HG02642 (cell line): ENCODE data around the gene ATXN1.
A peak's percentile ranks its signal among the peaks of the same experiment; 100 is the strongest.

Source experiments
- ATAC-seq: cut with Tn5 transposase; IDR thresholded peaks from one replicate; pipeline ENCODE4 v1.9.1; 2021; ENCODE audit warnings: mild to moderate bottlenecking; ENCODE audit not compliant: unreplicated experiment, poor library complexity

ATXN1 gene

DNA sequence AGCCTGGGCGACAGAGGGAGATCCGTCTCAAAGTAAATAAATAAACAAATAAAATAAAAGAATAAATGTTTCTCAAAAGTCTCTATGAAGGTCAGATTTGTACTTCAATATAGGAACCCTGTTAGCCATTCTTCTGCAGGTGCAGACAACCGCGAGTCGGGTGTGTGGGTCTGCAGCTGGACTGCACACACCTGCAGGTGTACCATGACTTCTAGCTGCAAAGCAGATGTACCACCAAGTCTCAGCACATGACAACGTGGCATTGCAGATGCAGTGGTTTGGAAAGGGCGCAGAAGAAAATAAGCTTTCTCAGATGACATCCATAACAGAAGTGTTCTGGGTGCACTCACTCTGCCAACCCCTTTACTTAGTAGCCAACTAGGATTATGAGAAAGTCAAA is 239.7 kb downstream of the ATXN1 start:
- no peak for ATAC-seq

DNA sequence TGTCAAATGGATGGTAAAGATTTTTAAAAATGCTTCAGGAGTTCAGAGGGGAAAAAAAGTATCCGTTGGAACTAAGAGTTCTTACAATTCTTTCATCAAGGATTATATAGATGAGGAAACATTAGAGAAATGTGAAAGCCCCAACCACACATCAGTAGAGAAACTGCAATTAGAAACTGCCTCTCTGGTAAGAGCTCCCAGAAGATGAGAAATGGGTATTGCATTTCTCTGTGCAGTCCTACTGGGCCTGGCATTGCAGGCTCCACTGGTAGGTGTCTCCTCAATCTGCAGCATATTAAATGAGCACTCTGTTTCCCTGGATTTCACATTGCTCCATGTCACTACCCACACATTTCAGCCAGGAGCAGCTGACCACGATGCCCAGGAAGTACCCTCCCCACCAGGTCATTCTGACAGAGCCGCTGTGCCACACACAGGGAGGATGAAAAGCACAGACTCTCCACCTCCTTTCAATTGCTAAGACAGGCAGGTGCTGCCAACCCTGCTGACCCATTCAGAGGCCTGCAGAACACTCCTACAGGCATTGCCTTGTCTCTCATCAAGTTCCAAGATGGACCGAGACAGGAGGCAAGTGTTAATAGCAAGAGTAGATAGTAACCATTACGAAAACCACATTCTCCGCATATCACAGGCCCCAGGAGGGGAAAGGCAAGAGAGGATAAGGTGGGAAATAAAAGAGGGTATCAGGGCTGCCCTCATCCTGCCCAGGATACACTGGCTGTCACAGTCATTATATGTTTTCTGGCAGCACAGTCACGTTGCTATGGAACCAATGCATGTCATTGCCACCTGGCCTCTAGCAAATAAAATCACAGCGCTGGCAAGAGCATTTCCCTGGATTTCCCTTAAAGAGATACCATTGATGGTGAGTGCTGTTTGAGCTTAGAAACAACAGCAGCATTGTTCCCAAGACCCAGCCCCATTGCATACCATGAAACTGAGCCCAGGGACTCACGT is 241.7 kb downstream of the ATXN1 start:
- no peak for ATAC-seq

DNA sequence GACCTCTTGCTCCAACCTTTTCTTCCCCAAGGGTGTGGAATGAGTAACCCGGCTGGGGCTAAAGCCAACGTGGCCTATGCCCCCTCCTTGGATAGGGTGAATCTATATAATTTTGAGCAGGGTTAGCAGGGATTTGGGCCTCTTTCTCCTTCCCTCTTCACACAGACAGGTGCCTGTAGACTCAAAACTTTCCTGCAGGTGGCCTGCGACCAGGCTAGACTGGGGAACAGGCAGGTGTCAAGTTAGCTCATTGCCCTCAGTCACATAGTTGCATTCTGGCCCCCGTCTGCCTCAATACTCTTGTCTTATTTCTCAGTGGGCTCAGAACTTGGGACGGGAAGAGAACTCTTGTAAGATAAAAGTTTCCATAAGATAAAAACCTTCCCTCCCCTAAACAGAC is 243.0 kb downstream of the ATXN1 start:
- no peak for ATAC-seq

DNA sequence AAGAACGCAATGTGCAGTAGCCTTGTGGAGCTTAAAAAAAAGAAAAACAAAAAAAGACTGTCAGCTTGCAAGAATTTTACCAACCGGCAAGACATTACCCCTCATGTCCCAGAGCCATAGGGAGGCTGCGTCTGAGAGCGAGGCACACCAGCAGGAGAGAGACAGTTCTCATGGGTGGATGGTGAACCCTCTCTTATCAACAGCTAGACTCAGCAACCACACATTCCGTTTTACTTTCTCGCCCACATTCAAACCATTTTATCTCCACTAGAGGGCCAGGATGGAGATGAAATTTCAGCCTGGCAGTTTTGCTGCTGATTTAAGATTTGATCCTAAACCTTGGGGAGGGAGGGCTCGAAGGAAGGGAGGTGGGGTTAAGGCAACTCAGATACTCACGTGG is 247.0 kb downstream of the ATXN1 start:
- ATAC-seq: no peak

DNA sequence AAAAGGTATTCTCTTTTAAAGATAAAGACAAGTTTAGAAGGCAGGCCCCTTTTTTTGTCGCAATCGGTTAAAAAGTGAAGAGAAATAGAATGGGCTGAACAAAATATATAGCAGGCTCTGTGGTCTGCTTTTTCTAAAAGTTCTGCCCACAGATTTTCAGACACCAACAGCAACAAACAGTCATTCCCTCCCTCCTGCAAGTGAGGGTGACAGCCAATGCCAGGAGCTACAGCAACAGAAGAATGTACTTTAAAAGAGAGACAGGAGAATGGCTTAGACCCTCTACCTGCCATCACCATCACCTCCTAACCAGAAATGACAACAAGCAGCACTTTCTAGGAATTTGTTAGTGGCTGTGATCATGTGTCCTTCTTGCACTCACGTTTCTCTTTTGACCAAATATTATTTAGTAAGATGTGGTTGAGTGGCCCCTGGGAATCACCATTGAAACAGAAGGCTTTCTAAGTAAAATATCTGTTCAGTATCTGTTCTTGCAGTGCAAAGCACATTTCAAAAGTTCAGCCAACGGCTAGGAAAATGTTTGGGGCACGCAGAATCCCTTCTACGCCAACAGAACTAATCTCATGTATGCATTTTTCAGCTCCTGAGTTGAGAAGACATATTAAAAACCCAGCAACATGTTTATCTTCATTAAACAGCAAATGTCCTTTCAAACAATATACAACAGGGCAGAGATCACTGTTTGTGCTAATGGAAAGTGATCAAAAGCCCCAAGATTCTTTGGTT is 248.5 kb downstream of the ATXN1 start:
- peak; percentile 24 for ATAC-seq

DNA sequence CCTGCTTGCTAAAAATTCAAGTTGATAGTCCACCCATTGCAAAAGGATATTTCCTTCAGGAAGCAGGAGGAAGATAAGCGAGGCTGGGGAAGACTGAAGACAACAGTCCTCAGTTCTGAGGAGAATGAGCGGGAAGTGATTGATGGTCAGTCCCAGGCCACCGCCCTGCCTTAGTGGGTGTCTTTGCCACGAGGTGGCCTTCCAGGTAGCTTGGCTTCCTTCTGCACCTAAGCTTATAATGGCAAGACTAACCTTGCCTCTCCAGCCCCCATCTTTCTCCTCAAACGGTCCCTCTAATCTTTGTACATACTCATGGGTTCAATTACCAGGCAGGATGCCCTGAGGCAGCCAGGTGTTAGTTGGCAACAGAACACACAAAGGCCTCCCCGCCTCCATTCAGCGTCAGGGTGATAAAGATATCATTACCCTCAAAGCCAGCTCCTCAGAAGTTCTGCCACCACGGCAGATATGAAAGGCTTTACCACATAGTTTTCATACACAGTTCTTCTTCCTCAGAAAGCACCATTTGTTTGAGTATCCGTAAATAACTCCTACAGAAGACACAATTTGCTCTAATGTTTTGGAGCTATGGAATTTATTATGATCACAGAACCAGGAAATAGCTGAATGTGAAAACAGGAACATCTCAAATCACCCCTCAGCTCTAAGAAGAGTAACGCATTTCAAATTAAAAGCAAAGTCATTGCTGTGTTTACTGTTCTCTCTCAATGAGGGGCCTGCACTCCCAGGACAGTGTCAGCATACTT is 249.4 kb downstream of the ATXN1 start:
- peak; percentile 73 for ATAC-seq

DNA sequence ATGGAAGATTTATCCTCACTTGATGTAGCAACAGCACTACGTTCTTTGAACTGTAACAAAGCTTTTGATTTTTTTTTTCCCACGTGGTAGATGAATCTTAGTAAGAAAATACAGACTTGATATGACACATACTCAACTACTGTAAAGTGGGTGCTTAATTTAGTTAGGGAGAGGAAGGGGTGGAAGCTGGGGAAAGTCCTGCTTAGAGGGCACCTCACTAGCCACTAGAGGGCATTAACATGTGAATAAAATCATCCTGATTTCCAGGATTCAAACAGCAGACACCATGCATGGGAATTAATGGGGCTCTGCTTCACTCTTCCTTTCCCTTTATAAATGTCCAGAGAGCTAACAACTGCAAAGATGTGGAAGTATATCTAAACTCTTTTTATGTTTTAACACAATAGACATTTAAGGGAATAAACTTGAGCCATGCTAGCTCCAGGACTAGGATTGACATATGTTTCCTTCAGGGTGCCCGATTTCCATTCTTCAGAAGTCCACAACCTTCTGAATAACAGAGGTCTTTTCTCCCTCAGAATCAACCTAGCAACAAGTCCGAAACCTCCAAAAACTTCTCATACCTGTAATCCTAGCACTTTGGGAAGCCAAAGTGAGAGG is 250.1 kb downstream of the ATXN1 start:
- no peak for ATAC-seq

DNA sequence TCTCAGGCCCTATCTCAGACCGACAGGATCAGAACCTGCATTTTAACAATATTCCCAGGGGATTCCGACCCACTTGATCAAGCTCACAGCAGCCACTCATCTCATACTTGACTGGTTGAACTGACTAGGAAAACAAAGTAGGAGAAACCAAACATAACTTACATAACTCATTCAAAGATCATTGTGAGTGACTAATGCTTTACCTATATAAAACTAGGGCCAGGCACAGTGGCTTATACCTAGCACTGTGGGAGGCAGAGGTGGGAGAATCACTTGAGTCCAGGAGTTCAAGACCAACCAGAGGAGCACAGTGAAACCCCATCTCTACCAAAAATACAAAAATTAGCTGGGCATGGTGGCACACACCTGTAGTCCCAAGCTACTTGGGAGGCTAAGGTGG is 251.0 kb downstream of the ATXN1 start:
- no peak for ATAC-seq

DNA sequence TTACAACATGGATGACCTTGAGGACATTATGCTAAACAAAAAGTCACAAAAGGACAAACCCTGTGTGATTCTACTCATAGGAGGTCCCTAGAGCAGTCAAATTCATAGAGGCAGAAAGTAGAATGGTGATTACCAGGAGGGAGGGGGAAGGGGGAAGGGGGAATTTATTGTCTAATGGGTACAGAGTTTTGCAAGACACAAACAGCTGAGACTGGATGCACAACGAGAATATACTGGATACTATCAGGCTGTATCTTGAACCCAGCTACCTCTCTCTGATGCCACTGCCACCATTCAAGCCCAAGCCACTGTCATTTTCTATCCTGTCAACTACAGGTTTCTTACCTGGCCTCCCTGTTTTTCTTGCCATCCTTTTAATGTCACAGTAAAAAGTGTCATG is 252.3 kb downstream of the ATXN1 start:
- ATAC-seq: no peak

DNA sequence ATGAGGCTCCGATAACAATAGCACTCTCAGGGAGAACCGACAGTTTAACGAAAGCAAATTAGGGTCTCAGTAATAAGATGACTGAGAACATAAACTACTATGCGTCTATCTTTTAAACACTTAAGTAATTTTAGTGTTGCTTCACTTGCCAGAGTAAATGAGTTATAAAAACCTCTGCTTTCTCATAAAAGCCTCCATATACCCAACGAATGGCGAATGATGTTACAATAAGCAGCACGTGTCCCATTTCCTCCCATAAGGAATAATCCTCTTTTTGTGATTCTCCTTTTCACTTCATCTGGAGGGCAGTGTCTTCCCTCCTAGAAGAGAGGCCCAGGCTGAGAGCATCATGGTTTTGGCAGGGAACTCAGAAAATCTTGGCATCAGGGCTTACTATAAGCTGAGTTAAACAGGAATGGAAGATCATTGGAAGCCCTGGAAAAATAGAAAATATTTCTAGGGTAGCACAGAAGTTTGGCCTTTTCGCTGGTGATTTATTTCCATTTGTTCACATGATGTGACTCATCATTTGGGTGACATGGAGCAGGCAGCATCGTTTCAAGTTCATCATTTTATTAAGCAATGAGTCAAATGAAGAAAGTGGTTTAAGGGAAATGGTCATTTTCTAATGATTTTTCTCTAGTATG is 255.4 kb downstream of the ATXN1 start:
- no peak for ATAC-seq

DNA sequence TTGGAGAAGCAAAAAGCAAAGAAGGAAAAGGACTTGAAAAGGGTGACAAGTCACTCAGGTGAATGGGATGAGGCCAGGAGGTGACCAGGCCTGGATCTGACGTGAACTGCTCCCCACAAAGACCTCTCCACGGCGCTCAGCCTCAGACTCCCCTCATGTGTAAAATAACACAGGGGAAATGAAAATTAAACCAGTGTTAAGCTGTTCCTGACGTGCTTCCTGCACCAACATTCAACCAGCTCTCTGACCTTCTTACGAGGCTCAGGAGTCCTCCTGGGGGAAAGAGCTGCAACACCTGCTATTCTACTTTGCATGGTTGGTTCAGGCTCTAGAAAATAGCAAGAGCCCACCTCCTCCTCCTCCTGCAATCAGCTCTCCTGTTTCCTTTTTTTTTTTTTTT is 256.7 kb downstream of the ATXN1 start:
- ATAC-seq: peak; percentile 37

DNA sequence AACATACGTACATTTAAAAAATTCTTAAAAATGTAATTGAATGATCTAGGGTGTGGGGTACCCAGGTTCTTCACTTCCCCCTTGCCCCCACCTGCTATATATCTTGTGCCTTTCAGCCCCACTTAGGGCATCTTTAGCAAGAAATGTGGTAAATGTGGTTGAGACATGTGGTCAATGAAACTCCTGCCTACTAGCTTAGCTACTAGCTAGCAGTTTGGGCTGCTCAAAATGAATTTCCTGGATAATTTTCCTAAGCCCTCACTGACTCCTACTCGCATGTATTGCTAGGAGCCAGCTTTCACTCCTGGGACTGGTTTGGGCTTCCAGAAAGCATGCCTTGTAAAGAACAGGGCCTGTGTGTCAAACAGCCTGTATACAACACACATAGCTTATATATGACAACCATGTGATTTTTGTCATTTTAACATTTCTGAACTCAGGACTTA is 257.3 kb downstream of the ATXN1 start:
- ATAC-seq: peak; percentile 83

DNA sequence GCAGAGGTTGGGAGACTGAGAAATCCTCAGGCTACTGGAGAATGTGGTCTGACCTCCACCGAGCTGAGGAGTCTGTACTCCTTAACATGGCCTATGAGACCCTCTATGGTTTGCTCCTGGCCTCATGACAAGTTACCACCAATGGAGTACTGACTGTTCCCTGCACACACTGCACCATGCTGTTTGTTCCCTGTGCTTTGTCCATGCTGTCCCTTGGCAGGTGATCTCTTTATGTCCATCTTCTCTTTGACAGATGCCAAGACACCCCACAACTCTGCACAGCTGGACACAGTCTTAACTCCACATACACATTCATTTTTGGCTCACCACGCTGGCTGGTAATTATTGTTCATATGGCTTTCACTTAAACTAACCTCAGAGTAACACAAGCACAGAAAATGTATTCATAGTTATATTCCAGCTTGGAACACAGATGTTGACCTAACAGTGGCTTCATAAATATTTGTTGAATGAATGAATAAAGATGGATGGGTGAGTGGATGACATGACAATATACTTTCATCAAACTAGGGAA is 258.0 kb downstream of the ATXN1 start:
- no peak for ATAC-seq

DNA sequence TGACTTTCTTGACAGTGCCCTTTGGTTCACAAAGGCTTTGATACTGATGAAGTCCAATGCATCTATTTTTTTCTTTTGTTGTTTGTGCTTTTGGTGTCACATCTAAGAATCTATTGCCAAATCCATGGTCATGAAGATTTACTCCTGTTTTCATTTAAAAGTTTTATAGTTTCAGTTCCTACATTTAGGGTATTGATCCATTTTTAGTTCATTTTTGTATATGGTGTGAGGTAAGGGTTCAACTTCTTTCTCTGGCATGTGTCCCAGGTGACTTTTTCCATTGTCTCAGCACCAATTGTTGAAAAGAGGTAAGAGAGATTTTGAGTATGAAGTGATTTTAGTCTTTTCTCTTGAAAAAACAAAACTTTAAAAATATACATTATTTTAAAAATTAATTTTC is 262.3 kb downstream of the ATXN1 start:
- ATAC-seq: no peak

DNA sequence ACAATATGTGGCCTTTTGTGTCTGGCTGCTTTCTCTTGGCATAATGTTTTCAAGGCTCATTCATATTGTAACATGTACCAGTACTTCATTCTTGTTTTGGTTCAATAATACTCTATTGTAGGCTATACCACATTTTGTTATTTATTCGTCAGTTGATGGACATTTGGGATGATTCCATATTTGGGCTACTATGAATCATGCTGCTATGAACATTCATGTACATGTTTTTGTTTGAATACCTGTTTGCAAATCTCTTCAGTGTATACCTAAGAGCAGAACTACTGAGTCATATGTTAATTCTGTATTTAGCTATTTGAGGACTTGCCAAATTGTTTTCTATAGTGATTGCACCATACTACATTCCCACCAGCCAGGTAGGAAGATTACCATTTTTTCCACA is 263.0 kb downstream of the ATXN1 start:
- ATAC-seq: no peak

DNA sequence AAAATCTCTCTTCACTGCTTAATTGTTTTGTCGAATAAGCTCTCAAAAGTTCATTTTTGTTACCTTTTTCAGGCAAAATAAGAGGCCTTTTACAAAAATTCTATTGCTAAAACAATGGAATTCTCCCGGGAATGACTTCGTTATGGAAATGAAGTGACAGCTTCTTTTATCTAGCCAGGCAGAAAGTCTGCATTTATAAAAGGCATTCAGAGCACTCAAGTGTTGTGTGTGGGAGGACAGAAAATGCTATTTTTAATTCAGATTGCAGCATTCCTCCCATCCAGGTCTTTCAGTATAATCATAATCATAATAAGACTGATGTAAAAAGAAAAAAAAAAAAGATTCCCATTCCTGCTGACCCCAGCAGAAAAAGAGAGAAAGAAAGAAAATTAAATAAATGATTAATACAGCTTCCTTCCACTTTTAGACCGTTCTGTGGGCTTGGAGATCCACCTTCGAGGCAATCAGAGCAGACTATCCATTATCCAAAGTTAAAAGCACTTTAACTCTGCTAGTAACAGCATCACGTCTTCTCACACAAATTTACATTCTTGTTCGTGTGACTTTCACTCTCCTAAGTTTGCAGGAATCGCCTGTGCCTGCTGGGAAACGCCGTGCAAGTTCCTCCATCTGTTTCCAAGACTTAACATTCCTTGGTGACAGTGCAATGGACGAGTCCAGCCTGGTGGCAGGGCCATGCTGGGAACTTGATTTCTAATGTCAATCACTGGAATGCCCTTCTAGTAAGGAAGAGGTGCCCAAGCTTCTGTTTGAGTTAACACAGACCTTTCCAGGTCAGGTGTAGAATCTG is 264.1 kb downstream of the ATXN1 start:
- ATAC-seq: no peak

DNA sequence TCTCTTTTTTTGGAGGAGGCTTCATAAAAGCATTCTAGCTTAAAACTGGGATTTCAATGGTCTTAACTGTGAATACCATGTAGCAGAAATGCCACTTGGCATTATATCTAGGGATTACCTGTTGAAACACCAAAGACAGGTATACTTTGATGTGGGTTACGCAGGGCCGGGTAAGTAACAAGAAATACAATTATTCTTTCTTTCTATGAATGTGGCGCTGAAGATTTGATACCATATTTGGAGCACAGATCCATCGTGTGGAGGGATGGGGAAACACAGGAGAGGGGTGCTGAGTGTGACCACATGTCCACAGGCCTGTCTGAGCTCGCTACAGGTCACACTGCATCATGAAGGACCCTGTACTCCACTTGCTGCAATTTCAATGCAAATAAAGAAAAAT is 265.1 kb downstream of the ATXN1 start:
- ATAC-seq: no peak

DNA sequence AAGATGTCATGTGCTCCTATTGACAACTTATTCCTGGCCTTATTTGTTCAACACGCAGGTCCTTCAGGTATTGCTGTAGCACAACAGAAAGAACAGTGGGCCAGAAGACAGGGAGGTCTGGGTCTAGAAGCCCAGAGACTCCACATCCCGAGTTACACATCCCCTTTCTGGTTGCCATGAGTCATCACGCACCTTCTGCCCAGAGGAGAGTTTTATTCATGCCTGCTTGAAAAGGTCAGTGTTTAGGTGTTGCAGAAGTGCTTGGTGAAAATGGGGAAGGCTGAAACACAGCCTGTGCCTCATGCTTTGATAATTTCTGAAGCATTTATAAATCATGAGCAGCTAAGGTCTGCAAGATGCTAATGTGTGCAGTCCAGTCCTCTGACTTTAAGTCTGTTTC is 266.5 kb downstream of the ATXN1 start:
- ATAC-seq: peak; percentile 85

DNA sequence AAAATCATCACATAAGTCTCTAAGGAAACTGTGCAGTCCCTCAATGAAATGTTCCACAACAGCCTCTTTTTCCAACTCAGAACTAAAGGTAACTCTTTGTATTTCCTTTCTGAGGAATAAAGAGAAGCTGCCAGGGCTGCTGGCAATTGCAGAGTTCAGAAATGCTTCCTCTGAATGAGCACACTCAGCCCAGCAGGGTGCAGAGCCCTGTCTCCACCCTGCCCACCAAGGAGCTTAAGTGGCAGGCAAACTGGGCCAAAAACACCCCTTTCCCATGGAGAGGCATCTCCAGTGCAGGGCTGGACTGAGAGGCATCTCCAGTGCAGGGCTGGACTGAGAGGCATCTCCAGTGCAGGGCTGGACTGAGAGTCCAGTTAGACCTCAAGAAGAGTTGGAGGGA is 267.5 kb downstream of the ATXN1 start:
- ATAC-seq: no peak
